ENCODE data around the gene MYLK4.

GRCh38 chr6:2753110-2753489 lies 2.4 kb upstream of the MYLK4 start:
- no peak for TF ChIP-seq CTCF (IDR thresholded peaks at IDR 0.05)
- no peak for TF ChIP-seq POLR2AphosphoS5 (IDR thresholded peaks at IDR 0.05)
- no peak for TF ChIP-seq POLR2A (IDR thresholded peaks at IDR 0.05)

All from breast epithelium (tissue), 3 donors.